Dedifferentiated amniotic fluid mesenchymal stem cell (primary cell): ENCODE data around the gene NFILZ.
"Not testable (repeated sequence)": the region's sequence is repeated elsewhere in the genome, so short reads cannot be mapped to it uniquely, and the experiment has no call there.

Source experiments
- DNase-seq: peaks from one replicate; pipeline ENCODE4 v3.0.0-alpha.2; 2016; ENCODE audit errors: extremely low spot score

The NFILZ gene

DNA sequence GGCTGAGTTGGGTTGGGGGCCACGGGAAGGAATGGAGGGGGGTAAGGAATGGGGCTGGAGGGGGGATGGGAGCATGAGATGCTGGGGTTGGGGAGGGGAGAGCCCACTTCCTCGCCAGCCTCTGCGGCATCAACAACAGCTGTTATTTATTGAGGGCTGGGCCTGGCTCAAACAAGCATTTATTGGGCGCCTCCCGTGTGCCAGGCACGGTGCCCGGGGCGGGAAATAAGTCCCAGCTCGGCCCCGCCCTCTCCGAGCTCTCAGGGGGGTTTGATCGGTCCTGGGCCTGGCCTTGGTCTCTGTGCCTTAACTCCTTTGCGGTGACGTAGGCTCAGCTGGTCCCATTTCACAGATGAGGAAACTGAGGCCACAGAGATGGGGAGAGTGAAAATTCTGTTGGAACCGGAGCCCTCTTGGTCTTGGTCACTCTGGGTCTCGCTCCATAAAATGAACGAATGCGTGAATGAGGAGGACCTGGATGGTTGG is 19.0 kb upstream of the NFILZ start:
- no peak for DNase-seq

DNA sequence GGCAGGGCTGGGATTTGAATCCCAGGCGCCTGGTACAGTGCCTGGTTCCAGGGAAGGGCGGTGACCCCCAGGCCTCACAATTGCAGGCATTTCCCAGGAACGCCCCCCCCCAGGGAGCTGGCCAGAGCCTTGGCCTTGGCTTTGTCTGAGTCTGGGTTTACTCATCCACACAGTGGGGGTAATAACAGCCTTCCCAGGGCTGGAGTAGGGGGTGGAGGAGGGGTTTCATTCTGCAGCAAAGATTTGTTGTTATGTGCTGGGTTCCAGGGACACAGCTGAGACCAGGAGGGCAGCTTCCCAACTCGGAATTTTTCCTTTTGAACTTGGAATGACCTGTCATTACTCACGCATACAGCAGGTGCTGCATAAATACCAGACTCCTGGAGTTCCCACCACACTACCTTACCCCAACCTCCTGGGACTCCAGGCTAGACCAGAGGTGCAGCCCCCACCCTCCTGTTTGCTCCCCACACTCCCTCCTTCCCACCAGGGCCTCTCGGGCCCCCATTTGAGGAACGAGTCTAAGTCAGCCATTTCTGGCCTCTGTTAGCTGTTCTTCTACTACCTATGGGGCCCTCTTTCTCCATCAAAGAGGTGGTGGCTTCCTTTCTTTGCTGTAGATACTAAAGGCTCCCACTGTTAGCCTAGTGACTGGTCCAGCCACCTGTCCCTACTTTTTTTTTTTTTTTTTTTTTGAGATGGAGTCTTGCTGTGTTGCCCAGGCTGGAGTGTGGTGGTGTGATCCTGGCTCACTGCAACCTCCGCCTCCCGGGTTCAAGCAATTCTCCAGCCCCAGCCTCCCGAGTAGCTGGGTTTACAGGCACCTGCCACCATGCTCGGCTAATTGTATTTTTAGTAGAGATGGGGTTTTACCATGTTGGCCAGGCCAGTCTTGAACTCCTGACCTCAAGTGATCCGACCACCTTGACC is 18.3 kb upstream of the NFILZ start:
- DNase-seq: no peak

DNA sequence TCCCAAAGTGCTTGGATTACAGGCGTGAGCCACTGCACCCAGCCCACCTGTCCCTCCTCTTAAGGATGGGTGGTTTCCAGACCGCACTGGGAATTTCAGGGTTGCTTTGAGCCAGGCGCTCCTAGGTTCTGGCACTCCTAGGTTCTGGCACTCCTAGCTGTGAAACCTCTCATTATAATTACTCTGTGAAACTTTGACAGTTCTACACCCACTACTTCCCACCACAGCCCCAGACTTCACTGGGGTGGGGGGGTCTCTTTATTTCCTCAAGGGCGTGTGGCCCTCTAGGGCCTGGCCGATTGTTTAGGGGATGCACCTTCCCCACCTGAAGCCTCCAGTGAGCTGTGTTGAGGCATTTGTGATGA is 17.6 kb upstream of the NFILZ start:
- no peak for DNase-seq

DNA sequence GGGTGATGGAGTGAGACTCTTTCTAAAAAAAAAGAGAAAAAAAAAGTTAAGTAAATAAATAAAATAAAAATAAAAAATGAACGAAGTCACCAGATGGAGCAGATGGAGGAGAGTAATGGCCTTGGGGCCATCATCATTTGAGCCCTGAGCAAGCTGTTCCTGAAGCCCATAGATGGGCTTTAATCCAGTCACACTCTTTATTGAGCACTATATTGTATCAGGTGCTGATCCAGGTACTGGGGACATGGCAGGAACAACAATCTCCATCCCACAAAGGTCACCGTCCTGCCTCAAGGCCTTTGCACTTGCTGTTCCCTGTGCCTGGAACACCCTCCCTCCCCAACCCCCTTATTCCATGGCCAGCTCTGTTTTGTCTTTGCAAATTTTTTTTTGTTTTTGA is 16.0 kb upstream of the NFILZ start:
- no peak for DNase-seq

DNA sequence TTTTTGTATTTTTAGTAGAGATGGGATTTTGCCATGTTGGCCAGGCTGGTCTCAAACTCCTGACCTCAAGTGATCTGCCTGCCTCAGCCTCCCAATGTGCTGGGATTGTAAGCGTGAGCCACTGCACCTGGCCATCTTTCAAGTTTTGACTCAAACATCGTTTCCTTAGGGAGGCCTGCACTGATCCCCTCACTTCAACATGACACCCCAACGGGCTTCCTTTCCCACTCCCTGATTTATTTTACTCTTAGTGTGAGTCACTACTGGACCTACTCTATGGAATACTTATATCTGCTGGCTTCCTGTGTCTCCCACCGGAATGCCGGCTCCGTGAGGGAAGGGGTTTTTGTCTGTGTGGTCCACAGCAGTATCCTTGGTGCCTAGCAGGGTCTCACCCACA is 15.4 kb upstream of the NFILZ start:
- no peak for DNase-seq

DNA sequence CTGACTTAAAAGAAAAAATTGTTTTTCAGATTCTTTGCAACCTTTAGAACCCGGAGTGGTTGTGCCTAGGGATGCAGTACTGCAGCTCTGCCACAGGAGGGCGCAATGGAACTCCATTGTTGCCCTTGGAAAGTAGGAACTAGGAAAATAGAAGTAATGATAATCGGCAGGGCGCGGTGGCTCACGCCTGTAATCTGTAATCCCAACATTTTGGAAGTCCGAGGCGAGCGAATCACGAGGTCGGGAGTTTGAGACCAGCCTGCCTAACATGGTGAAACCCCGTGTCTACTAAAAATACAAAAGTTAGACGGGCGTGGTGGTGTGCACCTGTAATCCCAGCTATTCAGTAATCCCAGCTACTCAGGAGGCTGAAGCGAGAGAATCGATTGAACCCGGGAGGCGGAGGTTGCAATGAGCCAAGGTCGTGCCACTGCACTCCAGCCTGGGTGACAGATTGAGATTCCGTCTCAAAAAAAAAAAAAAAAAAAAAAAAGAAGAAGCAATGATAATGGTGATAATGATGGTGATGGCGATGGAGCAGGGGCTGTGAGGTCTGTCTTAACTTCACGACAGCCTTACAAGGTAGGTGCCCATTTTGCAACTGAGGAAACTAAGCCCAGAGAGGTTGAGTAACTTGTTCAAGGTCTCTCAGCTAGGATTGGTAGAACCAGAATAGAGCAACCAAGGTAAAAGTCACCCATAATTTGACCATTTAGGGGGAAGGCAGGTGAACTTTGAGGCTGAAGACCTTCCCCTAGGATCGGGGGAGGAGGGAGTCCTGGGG is 14.4 kb upstream of the NFILZ start:
- peak; percentile 42 for DNase-seq

DNA sequence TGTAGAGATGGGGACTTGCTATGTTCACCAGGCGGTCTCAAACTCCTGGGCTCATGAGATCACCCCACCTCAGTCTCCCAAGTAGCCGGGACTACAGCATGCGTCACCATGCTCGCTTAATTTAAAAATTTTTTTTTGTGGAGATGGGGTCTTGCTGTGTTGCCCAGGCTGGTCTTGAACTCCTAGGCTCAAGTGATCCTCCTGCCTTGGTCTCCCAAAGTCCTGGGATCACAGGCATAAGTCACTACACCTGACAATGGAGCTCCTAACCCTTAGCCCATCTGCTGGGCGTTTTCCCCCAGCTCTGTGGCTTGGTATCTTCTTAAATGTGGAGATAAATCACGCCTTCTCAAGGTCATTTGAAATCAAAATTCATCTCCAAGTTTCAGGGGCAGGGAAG is 13.6 kb upstream of the NFILZ start:
- DNase-seq: no peak

DNA sequence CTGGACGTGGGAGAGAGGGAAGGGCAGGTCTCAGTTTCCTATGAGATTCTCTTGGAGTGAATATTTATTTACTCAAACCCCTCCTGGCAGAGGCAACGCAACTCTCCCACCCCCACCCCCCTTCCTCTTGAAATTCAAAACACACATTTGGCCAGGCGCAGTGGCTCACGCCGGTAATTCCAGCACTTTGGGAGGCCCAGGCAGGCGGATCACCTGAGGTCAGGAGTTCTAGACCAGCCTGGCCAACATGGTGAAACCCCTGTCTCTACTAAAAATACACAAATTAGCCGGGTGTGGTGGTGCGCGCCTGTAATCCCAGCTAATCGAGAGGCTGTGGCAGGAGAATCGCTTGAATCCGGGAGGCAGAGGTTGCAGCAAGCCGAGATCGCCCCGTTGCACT is 13.1 kb upstream of the NFILZ start:
- not testable (repeated sequence) for DNase-seq

DNA sequence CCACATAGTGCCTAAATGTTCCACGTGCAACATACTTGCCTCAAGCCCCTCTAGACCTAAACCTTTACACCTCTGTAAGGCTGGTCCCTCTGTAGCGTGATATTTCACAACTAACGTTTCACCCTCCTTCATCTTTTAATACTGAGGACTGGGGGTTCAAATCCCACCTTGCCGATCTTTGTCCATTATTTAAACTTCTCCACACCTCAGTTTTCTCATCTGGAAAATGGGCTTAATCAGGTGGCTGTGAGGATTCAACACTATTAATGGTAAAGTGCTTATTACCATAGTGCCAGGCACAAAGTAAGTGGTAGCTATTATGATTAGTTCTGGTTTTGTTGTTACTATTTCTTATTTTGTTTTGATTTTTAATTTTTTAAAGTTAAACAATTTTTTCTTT is 12.4 kb upstream of the NFILZ start:
- no peak for DNase-seq

DNA sequence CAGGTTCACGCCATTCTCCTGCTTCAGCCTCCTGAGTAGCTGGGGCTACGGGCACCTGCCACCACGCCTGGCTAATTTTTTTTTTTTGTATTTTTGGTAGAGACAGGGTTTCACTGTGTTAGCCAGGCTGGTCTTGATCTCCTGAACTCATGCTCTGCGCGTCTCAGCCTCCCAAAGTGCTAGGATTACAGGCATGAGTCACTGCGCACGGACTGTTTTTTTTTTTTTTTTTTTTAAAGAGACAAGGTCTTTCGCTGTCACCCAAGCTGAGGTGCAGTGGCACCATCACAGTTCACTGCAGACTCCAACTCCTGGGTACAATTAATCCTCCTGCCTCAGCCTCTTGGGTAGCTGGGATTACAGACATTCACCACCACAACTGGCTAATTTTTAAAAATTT is 11.7 kb upstream of the NFILZ start:
- DNase-seq: no peak

DNA sequence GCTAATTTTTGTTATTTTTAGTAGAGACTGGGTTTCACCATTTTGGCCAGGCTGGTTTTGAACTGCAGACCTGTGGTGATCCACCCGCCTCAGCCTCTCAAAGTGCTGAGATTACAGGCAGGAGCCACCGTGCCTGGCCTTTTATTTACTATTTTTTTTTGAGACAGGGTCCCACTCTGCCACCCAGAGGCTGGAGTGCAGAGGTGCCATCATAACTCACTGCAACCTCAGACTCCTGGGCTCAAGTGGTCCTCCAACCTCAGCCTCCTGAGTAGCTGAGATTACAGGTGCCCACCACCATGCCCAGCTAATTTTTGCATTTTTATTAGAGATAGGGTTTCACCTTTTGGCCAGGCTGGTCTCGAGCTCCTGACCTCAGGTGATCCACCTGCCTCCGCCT is 7.5 kb upstream of the NFILZ start:
- not testable (repeated sequence) for DNase-seq

DNA sequence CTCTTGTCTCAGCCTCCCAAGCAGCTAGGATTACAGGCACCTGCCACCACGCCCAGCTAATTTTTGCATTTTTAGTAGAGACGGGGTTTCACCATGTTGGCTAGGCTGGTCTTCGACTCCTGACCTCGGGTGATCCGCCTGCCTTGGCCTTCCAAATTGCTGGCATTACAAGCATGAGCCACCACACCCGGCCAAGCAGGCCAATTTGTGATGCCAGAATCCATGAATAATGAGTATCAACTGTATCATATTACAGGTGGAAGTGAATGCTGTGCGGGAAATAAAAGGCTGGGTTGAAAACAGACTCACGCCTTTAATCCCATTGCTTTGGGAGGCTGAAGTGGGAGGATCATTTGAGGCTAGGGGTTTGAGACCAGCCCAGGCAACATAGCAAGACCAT is 3.6 kb upstream of the NFILZ start:
- DNase-seq: no peak

DNA sequence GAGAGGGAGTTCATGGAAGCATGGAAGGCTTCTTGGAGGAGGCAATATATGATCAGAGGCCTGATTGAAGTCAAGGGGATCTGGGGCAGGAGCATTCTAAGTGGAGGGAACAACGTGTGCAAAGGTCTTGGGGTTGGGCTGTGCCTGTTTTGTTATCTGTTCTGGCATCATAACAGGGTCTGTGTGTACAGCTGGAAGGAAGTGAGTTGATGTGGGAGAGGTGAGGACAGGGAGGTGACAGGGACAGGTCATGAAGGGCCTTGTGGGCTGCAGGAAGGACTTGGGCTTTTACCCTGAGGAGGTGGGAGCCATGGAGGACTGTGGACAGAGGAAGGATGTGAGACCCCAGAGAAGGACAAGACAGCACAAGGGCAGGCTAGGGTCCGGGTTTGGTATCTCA is 1.2 kb upstream of the NFILZ start:
- DNase-seq: no peak

DNA sequence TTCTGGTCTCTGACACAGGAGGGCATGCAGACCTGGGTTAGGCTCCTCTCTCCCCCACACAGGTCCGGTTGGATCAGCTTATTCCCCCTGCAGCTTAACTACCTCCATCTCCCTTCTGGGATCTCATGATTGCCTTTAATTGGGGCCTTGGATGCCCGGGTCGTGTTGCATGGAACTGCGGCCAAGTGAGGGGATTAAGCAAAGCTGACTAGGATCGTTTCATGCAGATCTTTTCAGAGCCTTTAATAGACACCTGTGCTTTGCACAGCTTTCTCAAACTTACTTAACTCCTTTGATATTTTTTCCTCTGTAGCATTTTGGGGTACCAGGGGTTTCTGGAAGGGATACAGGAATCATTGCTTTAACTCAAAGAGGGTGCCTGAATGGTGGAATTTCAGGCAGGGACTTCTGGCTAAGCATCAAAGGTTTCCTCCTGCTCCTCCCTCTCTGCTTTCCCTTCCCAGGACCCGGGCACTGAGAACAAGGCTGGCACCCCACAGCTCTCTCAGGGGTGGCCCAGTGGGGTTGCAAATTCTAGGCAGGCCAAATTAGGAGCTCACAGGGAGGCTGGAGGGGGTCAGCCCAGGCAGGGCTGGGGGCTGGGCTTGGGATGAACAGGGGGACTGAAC is 477 bp downstream of the NFILZ start:
- no peak for DNase-seq

DNA sequence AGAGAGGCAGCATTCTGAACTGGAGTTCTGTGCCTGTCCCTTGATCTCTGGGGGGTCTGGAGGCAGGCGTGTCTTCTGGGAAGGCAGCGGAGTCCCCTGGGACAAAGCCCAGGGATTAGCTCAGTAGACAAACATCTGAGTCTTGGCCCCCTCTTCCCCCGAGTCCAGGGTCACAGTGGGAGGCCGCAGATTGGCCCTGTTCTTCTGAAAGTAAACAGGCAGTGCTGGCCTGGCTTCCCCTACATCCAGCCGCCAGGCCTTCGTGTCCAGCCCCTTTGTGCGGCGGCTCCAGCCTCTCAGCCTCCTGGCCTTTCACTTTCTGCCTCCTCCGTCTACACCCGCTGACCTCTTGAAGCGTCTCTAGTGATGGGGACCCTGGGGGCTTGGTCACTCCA is 989 bp downstream of the NFILZ start:
- no peak for DNase-seq

DNA sequence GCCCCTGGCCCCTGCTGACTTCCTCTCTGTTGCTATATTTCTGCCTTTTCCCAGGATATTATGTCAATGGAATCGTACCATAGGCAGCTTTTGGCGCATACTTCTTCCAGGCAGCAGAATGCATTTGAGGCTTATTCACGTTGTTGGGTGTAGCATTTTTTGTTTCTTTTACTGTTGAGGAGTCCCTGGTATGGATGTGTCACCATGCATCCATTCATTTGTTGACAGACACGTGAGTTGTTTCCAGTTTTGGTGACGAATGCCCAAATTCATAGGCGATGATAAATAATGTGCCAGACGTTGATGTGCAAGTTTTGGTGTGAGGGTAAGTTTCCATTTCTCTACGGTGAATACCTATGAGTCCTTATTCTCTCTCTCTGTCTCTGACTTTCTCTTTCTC is 5.0 kb downstream of the NFILZ start:
- no peak for DNase-seq

DNA sequence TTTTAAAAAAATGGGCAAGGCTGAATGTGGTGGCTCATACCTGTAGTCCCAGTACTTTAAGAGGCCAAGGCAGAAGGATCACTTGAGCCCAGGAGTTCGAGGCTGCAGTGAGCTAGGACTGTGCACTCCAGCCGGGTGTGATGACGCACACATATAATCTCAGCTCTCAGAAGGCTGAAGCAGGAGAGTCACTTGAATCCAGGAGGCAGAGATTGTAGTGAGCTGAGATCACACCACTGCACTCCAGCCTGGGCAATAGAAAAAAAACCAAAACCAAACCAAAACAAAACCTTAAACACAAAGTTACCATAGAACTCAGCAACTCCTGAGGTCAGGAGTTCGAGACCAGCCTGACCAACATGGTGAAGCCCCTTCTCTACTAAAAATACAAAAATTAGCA is 6.6 kb downstream of the NFILZ start:
- DNase-seq: not testable (repeated sequence)

DNA sequence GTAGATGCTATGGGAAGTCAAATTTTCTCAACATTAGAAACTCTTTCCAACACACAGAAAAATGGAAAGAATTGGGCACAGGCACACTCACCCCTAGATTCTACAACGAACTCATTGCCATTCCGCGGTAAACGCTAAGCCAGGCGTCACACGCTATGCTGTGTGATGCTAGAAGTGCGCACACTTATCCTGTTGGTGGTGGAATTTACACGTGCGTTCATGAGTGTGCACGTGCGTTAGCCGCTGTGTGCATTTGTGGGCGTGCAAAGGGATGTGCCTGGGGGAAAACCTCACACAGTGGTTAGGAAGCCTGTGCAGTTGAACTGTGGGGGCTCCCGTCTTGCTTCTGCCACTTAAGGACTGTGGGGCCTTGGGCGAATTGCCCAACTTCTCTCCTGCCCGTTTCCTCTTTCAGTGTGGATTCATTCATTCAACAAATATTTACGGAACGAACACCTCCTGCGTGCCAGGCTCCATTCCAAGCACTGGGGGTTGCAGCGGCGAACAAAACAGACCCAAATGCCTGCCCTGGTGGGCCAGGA is 7.7 kb downstream of the NFILZ start:
- DNase-seq: no peak

DNA sequence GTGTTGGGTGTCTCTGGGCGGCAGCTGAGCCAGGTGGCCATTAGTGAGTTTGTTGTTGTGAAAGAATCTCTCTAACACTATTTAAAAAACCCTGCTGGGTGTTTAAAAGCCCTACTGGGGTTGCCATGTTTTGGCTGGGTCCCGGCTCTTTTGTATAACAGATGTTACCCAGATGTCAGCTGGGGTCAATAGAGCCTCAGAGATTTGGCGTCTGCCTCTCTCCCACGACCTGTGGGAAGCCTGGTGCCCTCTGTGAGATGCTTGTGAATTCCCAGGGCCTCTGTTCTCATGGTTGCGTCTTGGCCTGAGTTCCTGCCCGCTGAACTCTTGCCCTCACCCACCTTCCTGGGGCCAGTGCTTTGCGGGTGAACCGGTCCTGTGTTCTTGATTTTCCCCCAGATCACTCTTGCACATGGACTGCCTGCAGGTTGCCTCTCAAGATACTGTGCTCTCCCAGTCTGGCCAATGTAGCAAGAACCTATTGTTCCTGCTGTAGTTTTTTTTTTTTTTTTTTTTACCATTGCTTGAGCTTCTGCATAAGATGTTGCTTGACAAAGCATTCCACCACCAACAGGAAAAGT is 9.5 kb downstream of the NFILZ start:
- no peak for DNase-seq

DNA sequence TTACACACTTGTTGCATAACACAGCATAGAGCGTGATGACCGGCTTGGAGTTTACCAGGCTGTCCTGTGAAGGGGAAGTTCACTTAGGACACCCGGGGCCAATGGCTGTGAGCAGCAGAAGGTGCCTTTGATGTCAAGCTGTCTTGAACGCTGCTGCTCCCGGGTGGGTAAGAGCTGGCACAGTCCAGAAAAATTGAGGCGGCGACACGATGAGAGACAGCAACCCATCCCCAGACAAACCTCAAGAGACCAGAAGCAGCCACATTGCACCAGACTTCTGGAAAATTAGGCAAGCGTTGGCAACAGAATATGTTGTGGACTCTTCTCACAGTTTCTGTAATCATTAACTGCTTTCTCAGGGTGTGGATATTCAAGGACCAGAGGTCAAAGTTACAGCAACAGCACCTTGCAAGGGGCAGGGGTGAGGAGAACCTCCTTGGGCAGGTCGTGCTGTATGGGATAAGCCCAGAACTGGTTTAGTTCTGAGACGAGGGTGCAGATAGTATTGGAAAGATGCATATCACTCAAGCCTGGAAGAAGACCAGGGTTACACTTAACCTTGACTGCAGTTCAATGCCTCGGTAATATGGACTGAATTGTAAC is 10.1 kb downstream of the NFILZ start:
- DNase-seq: no peak

DNA sequence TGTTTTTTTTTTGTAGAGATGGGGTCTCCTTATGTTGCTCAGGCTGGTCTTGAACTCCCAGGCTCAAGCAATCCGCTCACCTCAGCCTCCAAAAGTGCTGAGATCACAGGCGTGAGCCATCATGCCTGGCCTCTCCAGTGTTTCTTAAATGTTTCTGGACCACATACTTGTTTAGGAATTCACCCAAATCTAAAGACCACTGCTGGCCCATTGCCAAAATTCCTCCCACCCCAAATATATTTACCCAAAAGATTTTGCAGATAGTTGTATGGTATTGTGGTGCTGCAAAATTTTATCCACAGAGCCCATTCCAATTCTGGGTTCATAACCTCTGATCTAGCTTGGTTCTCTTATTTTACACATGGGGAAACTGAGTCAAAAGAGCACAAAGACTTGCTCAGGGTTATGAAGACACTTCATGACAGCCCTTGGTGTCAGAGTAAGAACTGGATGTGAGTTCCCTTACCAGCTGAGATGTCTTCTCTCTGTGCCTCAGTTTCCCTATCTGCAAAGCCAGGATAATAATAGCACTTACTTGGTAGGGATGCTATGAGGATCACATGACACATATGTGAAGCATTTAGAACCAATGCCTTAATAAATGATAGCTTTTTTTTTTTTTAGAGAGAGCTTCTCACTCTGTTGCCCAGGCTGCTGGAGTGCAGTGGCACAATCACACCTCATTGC is 10.9 kb downstream of the NFILZ start:
- DNase-seq: no peak
